Measurements from ENCODE around the gene SYNDIG1.

GRCh38 chr20:24531631-24532419 is 62.4 kb downstream of the SYNDIG1 start:
- TF ChIP-seq, protein P1, sequence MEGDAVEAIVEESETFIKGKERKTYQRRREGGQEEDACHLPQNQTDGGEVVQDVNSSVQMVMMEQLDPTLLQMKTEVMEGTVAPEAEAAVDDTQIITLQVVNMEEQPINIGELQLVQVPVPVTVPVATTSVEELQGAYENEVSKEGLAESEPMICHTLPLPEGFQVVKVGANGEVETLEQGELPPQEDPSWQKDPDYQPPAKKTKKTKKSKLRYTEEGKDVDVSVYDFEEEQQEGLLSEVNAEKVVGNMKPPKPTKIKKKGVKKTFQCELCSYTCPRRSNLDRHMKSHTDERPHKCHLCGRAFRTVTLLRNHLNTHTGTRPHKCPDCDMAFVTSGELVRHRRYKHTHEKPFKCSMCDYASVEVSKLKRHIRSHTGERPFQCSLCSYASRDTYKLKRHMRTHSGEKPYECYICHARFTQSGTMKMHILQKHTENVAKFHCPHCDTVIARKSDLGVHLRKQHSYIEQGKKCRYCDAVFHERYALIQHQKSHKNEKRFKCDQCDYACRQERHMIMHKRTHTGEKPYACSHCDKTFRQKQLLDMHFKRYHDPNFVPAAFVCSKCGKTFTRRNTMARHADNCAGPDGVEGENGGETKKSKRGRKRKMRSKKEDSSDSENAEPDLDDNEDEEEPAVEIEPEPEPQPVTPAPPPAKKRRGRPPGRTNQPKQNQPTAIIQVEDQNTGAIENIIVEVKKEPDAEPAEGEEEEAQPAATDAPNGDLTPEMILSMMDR (IDR thresholded peaks at IDR 0.05): no peak
- TF ChIP-seq MAX (IDR thresholded peaks at IDR 0.05; ENCODE audit: low read depth): no peak
- TF ChIP-seq EP300 (IDR thresholded peaks at IDR 0.05; ENCODE audit: borderline replicate concordance in 1 of 2, low read depth in 1 of 2, low read length in 1 of 2): no peak
- TF ChIP-seq REST (IDR thresholded peaks at IDR 0.05; ENCODE audit: low read depth, low read length): no peak
- no peak for TF ChIP-seq NFIC (IDR thresholded peaks at IDR 0.05; ENCODE audit: borderline replicate concordance)
- no peak for TF ChIP-seq FOXM1 (IDR thresholded peaks at IDR 0.05; ENCODE audit: low read depth)
- no peak for TF ChIP-seq GABPA (IDR thresholded peaks at IDR 0.05; ENCODE audit: low read depth)
- TF ChIP-seq RAD21 (IDR thresholded peaks at IDR 0.05; ENCODE audit: low read length): no peak

Measured in SK-N-SH (cell line).